SK-N-SH treated with all-trans-retinoic acid at 6 μM for 48 hours (cell line): ENCODE measurements around the gene STMND1.

Experiments
- CREB5 ChIP-seq: fragments of 250-450 bp; sonication (Bioruptor Pico); IDR thresholded peaks from 2 replicates; pipeline ENCODE4 v1.5.1; 2020; ENCODE audit warnings: low read depth, mild to moderate bottlenecking, moderate library complexity
- CSDC2 ChIP-seq: fragments of 250-450 bp; sonication (Bioruptor Pico); IDR thresholded peaks from 2 replicates; pipeline ENCODE4 v1.5.0; 2020; ENCODE audit warnings: mild to moderate bottlenecking, moderate library complexity
- CSRNP3 ChIP-seq: fragments of 250-450 bp; sonication (Bioruptor Pico); IDR thresholded peaks from 2 replicates; pipeline ENCODE4 v1.5.1; 2021; ENCODE audit warnings: mild to moderate bottlenecking, moderate library complexity
- ESRRG ChIP-seq: fragments of 250-450 bp; sonication (Bioruptor Pico); IDR thresholded peaks from 2 replicates; pipeline ENCODE4 v1.6.1; 2021; ENCODE audit warnings: mild to moderate bottlenecking
- OSR1 ChIP-seq: fragments of 250-450 bp; sonication (Bioruptor Pico); IDR thresholded peaks from 2 replicates; pipeline ENCODE4 v1.8.0; 2022; ENCODE audit warnings: moderate library complexity, mild to moderate bottlenecking, inconsistent platforms
- PATZ1 ChIP-seq: fragments of 250-450 bp; sonication (Bioruptor Pico); IDR thresholded peaks from 2 replicates; pipeline ENCODE4 v1.8.0; 2020; ENCODE audit warnings: mild to moderate bottlenecking, moderate library complexity, borderline replicate concordance
- RARB ChIP-seq: fragments of 250-450 bp; sonication (Bioruptor Pico); IDR thresholded peaks from 2 replicates; pipeline ENCODE4 v1.8.0; 2021; ENCODE audit warnings: mild to moderate bottlenecking, moderate library complexity
- SNAI2 ChIP-seq: fragments of 250-450 bp; sonication (Bioruptor Pico); IDR thresholded peaks from 2 replicates; pipeline ENCODE4 v1.5.0; 2020; ENCODE audit warnings: mild to moderate bottlenecking, moderate library complexity
- TCF4 ChIP-seq: fragments of 250-450 bp; sonication (Bioruptor Pico); IDR thresholded peaks from 2 replicates; pipeline ENCODE4 v1.8.0; 2021; ENCODE audit warnings: mild to moderate bottlenecking, moderate library complexity, borderline replicate concordance
- TOX ChIP-seq: fragments of 250-450 bp; sonication (Bioruptor Pico); IDR thresholded peaks from 2 replicates; pipeline ENCODE4 v1.8.0; 2021; ENCODE audit warnings: mild to moderate bottlenecking, moderate library complexity, borderline replicate concordance
- ZC3H10 ChIP-seq: fragments of 250-450 bp; sonication (Bioruptor Pico); IDR thresholded peaks from 2 replicates; pipeline ENCODE4 v1.5.1; 2021; ENCODE audit warnings: mild to moderate bottlenecking, moderate library complexity
- ZNF70 ChIP-seq: fragments of 450-650 bp; formaldehyde crosslinking; IDR thresholded peaks from 2 replicates; pipeline ENCODE4 v1.5.0; 2020; ENCODE audit warnings: mild to moderate bottlenecking, moderate library complexity

GRCh38 chr6:17159240-17159639, 57.4 kb downstream of the STMND1 start:
- TF ChIP-seq SNAI2 (CRISPR knock-in tag) (no peak), RARB (no peak), OSR1 (no peak), CSDC2 (CRISPR knock-in tag) (no peak), TOX (CRISPR knock-in tag) (no peak), ZC3H10 (no peak), PATZ1 (CRISPR knock-in tag) (no peak), CSRNP3 (CRISPR knock-in tag) (no peak), ZNF70 (no peak), CREB5 (CRISPR knock-in tag) (no peak), ESRRG (no peak), TCF4 (CRISPR knock-in tag) (no peak)
